Osteoblast (primary cell): Measurements from ENCODE around the gene KLHDC4. TPM values are rescaled to one million over a fixed set of nuclear protein-coding genes. Genes with fewer than 3 reads are reported as not detected.
"Not testable (repeated sequence)": the region's sequence is repeated elsewhere in the genome, so short reads cannot be mapped to it uniquely, and the experiment has no call there.

Experiments
- DNase-seq: peaks from one replicate; pipeline ENCODE4 v3.0.0; 2011; ENCODE audit warnings: low spot score, mixed read lengths; ENCODE audit not compliant: insufficient read length; ENCODE audit errors: missing footprints
- H2AFZ ChIP-seq: 2 replicates; pipeline ENCODE4 v1.6.0; 2011; ENCODE audit warnings: mild to moderate bottlenecking, low read length
- H3K27ac ChIP-seq: 2 replicates; pipeline ENCODE4 v1.5.1; 2011; ENCODE audit warnings: mild to moderate bottlenecking, low read depth, low read length, moderate library complexity
- H3K27me3 ChIP-seq: 2 replicates; pipeline ENCODE4 v1.6.0; 2012; ENCODE audit warnings: mild to moderate bottlenecking, control low read depth, inconsistent platforms, low read length, moderate library complexity; ENCODE audit not compliant: insufficient read depth
- H3K36me3 ChIP-seq: 2 replicates; pipeline ENCODE4 v1.5.1; 2011; ENCODE audit warnings: mild to moderate bottlenecking, low read length, control low read depth, moderate library complexity; ENCODE audit not compliant: insufficient read depth
- H3K4me1 ChIP-seq: 2 replicates; pipeline ENCODE4 v1.5.1; 2011; ENCODE audit warnings: mild to moderate bottlenecking, low read length, control low read depth, moderate library complexity; ENCODE audit not compliant: insufficient read depth
- H3K4me2 ChIP-seq: 2 replicates; pipeline ENCODE4 v1.6.0; 2011; ENCODE audit warnings: mild to moderate bottlenecking, low read length; ENCODE audit not compliant: insufficient read depth
- H3K4me3 ChIP-seq: fragments of 200-600 bp; sonication (generic); 3 replicates; pipeline ENCODE4 v1.5.1; 2012; ENCODE audit warnings: mild to moderate bottlenecking, low read length, inconsistent platforms; ENCODE audit not compliant: insufficient read depth
- H3K79me2 ChIP-seq: 2 replicates; pipeline ENCODE4 v1.6.0; 2012; ENCODE audit warnings: mild to moderate bottlenecking, low read length, control low read depth, inconsistent platforms; ENCODE audit not compliant: insufficient read depth
- H3K9me3 ChIP-seq: 2 replicates; pipeline ENCODE4 v1.5.1; 2011; ENCODE audit warnings: low read depth, low read length, control low read depth
- H4K20me1 ChIP-seq: 2 replicates; pipeline ENCODE4 v1.6.0; 2012; ENCODE audit warnings: mild to moderate bottlenecking, low read length, control low read depth; ENCODE audit not compliant: insufficient read depth
- CTCF ChIP-seq: IDR thresholded peaks from 2 replicates; pipeline ENCODE4 v1.5.1; 2011; ENCODE audit warnings: mild to moderate bottlenecking, low read depth, low read length, moderate library complexity; ENCODE audit errors: extremely low read depth
- total RNA-seq: library from RNA; depleted of rRNA; stranded (reverse); fragments of >200 nt; gene quantifications from 2 replicates; pipeline ENCODE4 v1.2.3, GENCODE V29; 2012

Gene KLHDC4
- total RNA-seq, 1 donor: 22.1 TPM

GRCh38 chr16:87778476-87778829 lies 12.7 kb upstream of the KLHDC4 start:
- DNase-seq: no peak
- no peak overlapping the region for H2AFZ ChIP-seq
- H3K4me1 ChIP-seq: peaks cover 31% of the 10 kb centered on the region
- no peaks in the 10 kb centered on the region for H3K27me3 ChIP-seq
- no peaks in the 10 kb centered on the region for H3K9me3 ChIP-seq
- H3K27ac ChIP-seq: peak overlapping the region; percentile 89
- no peaks in the 10 kb centered on the region for H3K79me2 ChIP-seq
- peak overlapping the region; percentile 82 for H3K4me2 ChIP-seq
- H4K20me1 ChIP-seq: no peaks in the 10 kb centered on the region
- TF ChIP-seq CTCF: no peak
- H3K4me3 ChIP-seq: no peak overlapping the region
- H3K36me3 ChIP-seq: no peaks in the 10 kb centered on the region

- not testable (repeated sequence) for DNase-seq, H3K36me3 ChIP-seq, H4K20me1 ChIP-seq, H3K9me3 ChIP-seq, H3K27ac ChIP-seq, H3K4me3 ChIP-seq, H2AFZ ChIP-seq, H3K79me2 ChIP-seq, H3K27me3 ChIP-seq, H3K4me2 ChIP-seq
- H3K4me1 ChIP-seq: peaks cover 14% of the 10 kb centered on the region
These were observed 8.1 kb upstream of the KLHDC4 start for GRCh38 chr16:87773836-87774235.

DNA sequence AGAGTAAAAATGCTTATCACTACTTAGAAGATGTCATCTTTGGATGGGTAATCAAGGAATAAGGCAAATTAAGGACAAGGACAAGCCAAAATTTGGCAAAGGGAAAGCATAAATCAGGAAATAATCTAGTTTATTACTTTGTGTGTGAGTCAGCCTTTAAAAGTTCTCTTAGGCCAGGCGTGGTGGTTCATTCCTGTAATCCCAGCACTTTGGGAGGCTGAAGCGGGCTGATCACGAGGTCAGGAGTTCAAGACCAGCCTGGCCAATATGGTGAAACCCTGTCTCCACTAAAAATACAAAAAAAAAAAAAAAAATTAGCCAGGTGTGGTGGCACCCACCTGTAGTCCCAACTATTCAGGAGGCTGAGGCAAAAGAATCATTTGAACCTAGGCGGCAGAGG lies 1.7 kb upstream of the KLHDC4 start:
- H3K27ac ChIP-seq, H3K27me3 ChIP-seq, H3K9me3 ChIP-seq, H3K4me2 ChIP-seq, DNase-seq, H3K4me3 ChIP-seq, H2AFZ ChIP-seq, H4K20me1 ChIP-seq: not testable (repeated sequence)
- peaks cover 14% of the 10 kb centered on the region for H3K36me3 ChIP-seq
- peaks cover 13% of the 10 kb centered on the region for H3K4me1 ChIP-seq
- H3K79me2 ChIP-seq: peaks cover 30% of the 10 kb centered on the region

- peaks cover 36% of the 10 kb centered on the region for H3K79me2 ChIP-seq
- peaks cover 14% of the 10 kb centered on the region for H3K36me3 ChIP-seq
- DNase-seq: no peak
- no peaks in the 10 kb centered on the region for H4K20me1 ChIP-seq
- H2AFZ ChIP-seq: peak overlapping the region; percentile 96
- peak overlapping the region; percentile 99 for H3K4me2 ChIP-seq
- no peak for TF ChIP-seq CTCF
- peak overlapping the region; percentile 96 for H3K4me3 ChIP-seq
- H3K4me1 ChIP-seq: peaks cover 13% of the 10 kb centered on the region
- H3K27ac ChIP-seq: peak overlapping the region; percentile 92
- no peaks in the 10 kb centered on the region for H3K9me3 ChIP-seq
- H3K27me3 ChIP-seq: no peaks in the 10 kb centered on the region
These were observed 655 bp upstream of the KLHDC4 start for GRCh38 chr16:87766485-87766797.

DNA sequence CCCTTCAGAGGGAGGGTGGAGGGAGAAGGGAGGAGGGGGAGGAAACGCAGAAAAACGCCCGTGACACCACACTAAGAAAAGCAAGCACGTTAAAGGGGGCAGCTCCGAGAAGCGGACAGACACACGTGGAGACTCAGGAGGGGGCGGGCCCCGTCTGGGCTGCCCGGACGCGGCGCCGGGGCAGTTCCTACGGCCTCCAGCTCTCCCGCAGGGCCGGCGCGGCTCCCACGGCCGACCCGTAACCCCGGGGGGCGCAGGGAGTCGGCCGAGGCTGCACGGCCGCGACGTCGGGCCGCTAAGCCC lies 362 bp downstream of the KLHDC4 start:
- H2AFZ ChIP-seq: peak overlapping the region; percentile 96
- peak overlapping the region; percentile 96 for H3K4me3 ChIP-seq
- TF ChIP-seq CTCF: no peak
- peak overlapping the region; percentile 92 for H3K27ac ChIP-seq
- H3K4me2 ChIP-seq: peak overlapping the region; percentile 99
- H3K4me1 ChIP-seq: peaks cover 13% of the 10 kb centered on the region
- no peaks in the 10 kb centered on the region for H3K27me3 ChIP-seq
- H3K79me2 ChIP-seq: peaks cover 36% of the 10 kb centered on the region
- no peaks in the 10 kb centered on the region for H3K9me3 ChIP-seq
- peak; percentile 90 for DNase-seq
- H3K36me3 ChIP-seq: peaks cover 18% of the 10 kb centered on the region
- H4K20me1 ChIP-seq: no peaks in the 10 kb centered on the region
